ENCODE data around the gene RDM1.

- TF ChIP-seq, protein P1, sequence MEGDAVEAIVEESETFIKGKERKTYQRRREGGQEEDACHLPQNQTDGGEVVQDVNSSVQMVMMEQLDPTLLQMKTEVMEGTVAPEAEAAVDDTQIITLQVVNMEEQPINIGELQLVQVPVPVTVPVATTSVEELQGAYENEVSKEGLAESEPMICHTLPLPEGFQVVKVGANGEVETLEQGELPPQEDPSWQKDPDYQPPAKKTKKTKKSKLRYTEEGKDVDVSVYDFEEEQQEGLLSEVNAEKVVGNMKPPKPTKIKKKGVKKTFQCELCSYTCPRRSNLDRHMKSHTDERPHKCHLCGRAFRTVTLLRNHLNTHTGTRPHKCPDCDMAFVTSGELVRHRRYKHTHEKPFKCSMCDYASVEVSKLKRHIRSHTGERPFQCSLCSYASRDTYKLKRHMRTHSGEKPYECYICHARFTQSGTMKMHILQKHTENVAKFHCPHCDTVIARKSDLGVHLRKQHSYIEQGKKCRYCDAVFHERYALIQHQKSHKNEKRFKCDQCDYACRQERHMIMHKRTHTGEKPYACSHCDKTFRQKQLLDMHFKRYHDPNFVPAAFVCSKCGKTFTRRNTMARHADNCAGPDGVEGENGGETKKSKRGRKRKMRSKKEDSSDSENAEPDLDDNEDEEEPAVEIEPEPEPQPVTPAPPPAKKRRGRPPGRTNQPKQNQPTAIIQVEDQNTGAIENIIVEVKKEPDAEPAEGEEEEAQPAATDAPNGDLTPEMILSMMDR (IDR thresholded peaks at IDR 0.05), result peak in 5 of 7 experiments; percentile 24 to 73 (median 59)
- TF ChIP-seq POLR2A (IDR thresholded peaks at IDR 0.05) (no peak), EP300 (IDR thresholded peaks at IDR 0.05) (no peak), POLR2AphosphoS5 (IDR thresholded peaks at IDR 0.05) (no peak)
Measured at GRCh38 chr17:35947156-35947585, 16.6 kb upstream of the RDM1 start.

All from stomach (tissue), 4 donors.